Measurements from ENCODE around the gene TP53BP1.

DNA sequence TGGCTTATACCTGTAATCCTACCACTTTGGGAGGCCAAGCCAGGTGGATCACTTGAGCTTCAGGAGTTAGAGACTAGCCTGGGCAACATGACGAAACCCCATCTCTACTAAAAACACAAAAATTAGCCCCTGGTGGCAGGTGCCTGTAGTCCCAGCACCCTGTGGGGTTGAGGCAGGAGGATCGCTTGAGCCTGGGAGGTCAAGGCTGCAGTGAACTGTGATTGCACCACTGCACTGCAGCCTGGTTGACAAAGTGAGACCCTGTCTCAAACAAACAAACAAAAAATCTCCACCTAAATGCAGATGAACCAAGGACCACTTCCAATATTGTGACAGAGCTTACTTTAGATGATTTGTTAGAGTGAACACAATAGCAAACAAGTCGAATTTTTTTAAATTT is 53.7 kb downstream of the TP53BP1 start:
- no peak for TF ChIP-seq POLR2A (IDR thresholded peaks at IDR 0.05; ENCODE audit: low read depth, low read length)
- no peak for TF ChIP-seq POLR2AphosphoS5 (IDR thresholded peaks at IDR 0.05; ENCODE audit: low read depth, low read length)
